Esophagus squamous epithelium (tissue), 4 donors: ENCODE results near the gene ABCC1.

Source experiments
- CTCF ChIP-seq, 6 experiments: fragments of 450-650 bp in 4 of 6; fragments of 200-600 bp in 2 of 6; sonication (generic) in 2 of 6; IDR thresholded peaks; one replicate each; pipeline ENCODE4 v1.5.1; 2016 to 2019; ENCODE audit warnings: antibody characterized with exemption in 6 of 6, mild to moderate bottlenecking in 4 of 6, moderate library complexity in 4 of 6
- POLR2A ChIP-seq, 4 donors: fragments of 450-650 bp; IDR thresholded peaks; one replicate each; pipeline ENCODE4 v1.6.1; 2017; ENCODE audit warnings: antibody characterized with exemption in 4 of 4, mild to moderate bottlenecking in 4 of 4, moderate library complexity in 3 of 4

DNA sequence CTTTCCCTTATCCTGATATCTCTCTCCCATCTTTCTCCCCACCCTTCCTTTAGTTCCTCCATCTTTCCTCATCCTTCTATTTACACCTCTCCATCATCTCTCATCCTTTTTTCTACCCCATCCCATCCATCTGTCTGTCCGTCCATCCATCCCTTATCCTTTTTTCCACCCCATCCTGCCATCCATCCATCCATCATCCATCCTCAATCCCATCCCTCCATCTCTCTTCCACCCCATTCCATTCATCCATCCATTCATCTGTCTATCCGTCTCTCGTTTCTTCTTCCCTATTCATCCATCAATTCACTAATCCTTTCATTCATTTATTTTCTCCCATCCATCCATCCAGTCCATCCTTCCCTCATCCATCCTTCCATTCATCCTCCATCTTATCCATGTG, 205.8 kb downstream of the ABCC1 start:
- TF ChIP-seq CTCF (IDR thresholded peaks at IDR 0.05) (no peak), POLR2A (IDR thresholded peaks at IDR 0.05) (no peak)
